SHP77 treated with DMSO at 0.1 percent for 48 hours (cell line): ENCODE measurements around the gene NPPC.
"Not testable (repeated sequence)": the region's sequence is repeated elsewhere in the genome, so short reads cannot be mapped to it uniquely, and the experiment has no call there.

ENCODE experiments used
- DNase-seq: peaks from one replicate; lab custom pipeline; 2025; lab: John Stamatoyannopoulos, UW

NPPC gene

GRCh38 chr2:231886071-231886681 is 40.0 kb downstream of the NPPC start:
- no peak for DNase-seq

- DNase-seq = no peak
Observed at GRCh38 chr2:231884438-231885140, 41.6 kb downstream of the NPPC start.

GRCh38 chr2:231883468-231883881 is 42.7 kb downstream of the NPPC start:
- DNase-seq = peak; percentile 2

- DNase-seq = no peak
Observed at GRCh38 chr2:231882646-231883045, 43.5 kb downstream of the NPPC start.

- not testable (repeated sequence) for DNase-seq
Observed at GRCh38 chr2:231880371-231880770, 45.8 kb downstream of the NPPC start.

GRCh38 chr2:231879216-231879615 is 47.0 kb downstream of the NPPC start:
- DNase-seq = no peak

- DNase-seq = no peak
Observed at GRCh38 chr2:231877533-231878456, 48.4 kb downstream of the NPPC start.

- no peak for DNase-seq
Observed at GRCh38 chr2:231874944-231875343, 51.3 kb downstream of the NPPC start.
